ENCODE results near the gene TRMO. TPM values are rescaled to one million over a fixed set of nuclear protein-coding genes. Genes with fewer than 3 reads are reported as not detected.

Gene TRMO
- total and polyA plus RNA-seq, 9 of the 15 experiments (the other 6 are each of a cell fraction or from before 2014, with no cell fraction given): 5.6 to 22.4 (median 16.2) TPM

- 0 out of 2 replicates have a peak, but pooled peaks have one; percentile 61 for TF ChIP-seq ZBTB43 (CRISPR knock-in tag; IDR thresholded peaks at IDR 0.05)
- TF ChIP-seq ZNF589 (CRISPR knock-in tag; IDR thresholded peaks at IDR 0.05; ENCODE audit: low read depth): peak; percentile 93
- TF ChIP-seq TAF7 (tag; IDR thresholded peaks at IDR 0.05): peak; percentile 76
- TF ChIP-seq NBN (IDR thresholded peaks at IDR 0.05; ENCODE audit: low read depth): peak; percentile 99
- TF ChIP-seq HDGF (IDR thresholded peaks at IDR 0.05): no peak
- TF ChIP-seq HOMEZ (CRISPR knock-in tag; IDR thresholded peaks at IDR 0.05): peak; percentile 94
- peak; percentile 63 for TF ChIP-seq ZNF707 (CRISPR knock-in tag; conservative IDR thresholded peaks at IDR 0.05)
- peak; percentile 96 for TF ChIP-seq RBFOX2 (IDR thresholded peaks at IDR 0.05; ENCODE audit: low read depth, low read length)
- peak; percentile 93 for TF ChIP-seq ZNF609 (CRISPR knock-in tag; IDR thresholded peaks at IDR 0.05; ENCODE audit: borderline replicate concordance)
- TF ChIP-seq MXI1 (IDR thresholded peaks at IDR 0.05; ENCODE audit: low read depth, low read length): 0 out of 2 replicates have a peak, but pooled peaks have one; percentile 60
- TF ChIP-seq, protein P1, sequence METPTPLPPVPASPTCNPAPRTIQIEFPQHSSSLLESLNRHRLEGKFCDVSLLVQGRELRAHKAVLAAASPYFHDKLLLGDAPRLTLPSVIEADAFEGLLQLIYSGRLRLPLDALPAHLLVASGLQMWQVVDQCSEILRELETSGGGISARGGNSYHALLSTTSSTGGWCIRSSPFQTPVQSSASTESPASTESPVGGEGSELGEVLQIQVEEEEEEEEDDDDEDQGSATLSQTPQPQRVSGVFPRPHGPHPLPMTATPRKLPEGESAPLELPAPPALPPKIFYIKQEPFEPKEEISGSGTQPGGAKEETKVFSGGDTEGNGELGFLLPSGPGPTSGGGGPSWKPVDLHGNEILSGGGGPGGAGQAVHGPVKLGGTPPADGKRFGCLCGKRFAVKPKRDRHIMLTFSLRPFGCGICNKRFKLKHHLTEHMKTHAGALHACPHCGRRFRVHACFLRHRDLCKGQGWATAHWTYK (CRISPR knock-in tag; IDR thresholded peaks at IDR 0.05): peak; percentile 96
- TF ChIP-seq RAD51 (IDR thresholded peaks at IDR 0.05; ENCODE audit: borderline replicate concordance, low read depth): peak; percentile 100
- no peak for TF ChIP-seq DNMT1 (IDR thresholded peaks at IDR 0.05)
- peak; percentile 37; the same call in 1 of the 2 replicates for TF ChIP-seq THAP12 (CRISPR knock-in tag; IDR thresholded peaks at IDR 0.05)
- TF ChIP-seq ATF7 (IDR thresholded peaks at IDR 0.05): peak; percentile 100
These were observed at the start of gene TRMO (continued) for GRCh38 chr9:97921959-97922724.
